Retinal pigment epithelial cell (primary cell): Measurements from ENCODE around the gene HPCAL1.

Experiments used
- DNase-seq: peaks from one replicate; pipeline ENCODE4 v3.0.0-alpha.2; 2010; ENCODE audit warnings: low read depth
- H3K4me3 ChIP-seq: 2 replicates; pipeline ENCODE4 v1.5.1; 2011; ENCODE audit warnings: mild to moderate bottlenecking, low read length, control low read depth, moderate library complexity
- CTCF ChIP-seq: conservative IDR thresholded peaks from 2 replicates; pipeline ENCODE4 v1.5.1; 2011; ENCODE audit warnings: low read depth, low read length, control low read depth, inconsistent platforms

HPCAL1 gene

GRCh38 chr2:10321622-10322021 is 18.9 kb downstream of the HPCAL1 start:
- TF ChIP-seq CTCF: no peak
- no peak for DNase-seq
- H3K4me3 ChIP-seq: no peak overlapping the region

- H3K4me3 ChIP-seq: no peak overlapping the region
- TF ChIP-seq CTCF: no peak
- DNase-seq: no peak
Measured at GRCh38 chr2:10322481-10322880, 19.8 kb downstream of the HPCAL1 start.

- no peak for TF ChIP-seq CTCF
- no peak overlapping the region for H3K4me3 ChIP-seq
- DNase-seq: no peak
Measured at GRCh38 chr2:10322973-10323372, 20.3 kb downstream of the HPCAL1 start.

GRCh38 chr2:10323535-10323934 is 20.8 kb downstream of the HPCAL1 start:
- TF ChIP-seq CTCF: no peak
- DNase-seq: no peak
- no peak overlapping the region for H3K4me3 ChIP-seq

GRCh38 chr2:10324095-10324832 is 21.6 kb downstream of the HPCAL1 start:
- no peak for DNase-seq
- no peak overlapping the region for H3K4me3 ChIP-seq
- no peak for TF ChIP-seq CTCF

GRCh38 chr2:10325278-10326145 is 22.8 kb downstream of the HPCAL1 start:
- no peak overlapping the region for H3K4me3 ChIP-seq
- TF ChIP-seq CTCF: no peak
- DNase-seq: no peak
